Mucosa of rectum (tissue), 2 donors: ENCODE results near the gene CX3CR1.

Source experiments
- H3K27ac ChIP-seq, 2 donors: one replicate each; pipeline ENCODE4 v1.7.0; 2013; ENCODE audit warnings: inconsistent platforms in 2 of 2, low read depth in 2 of 2, low read length in 2 of 2
- H3K27me3 ChIP-seq, 2 donors: one replicate each; pipeline ENCODE4 v1.7.0; 2013; ENCODE audit warnings: low read length in 2 of 2; ENCODE audit not compliant: control insufficient read depth in 2 of 2, insufficient read depth in 2 of 2
- H3K36me3 ChIP-seq, 2 donors: one replicate each; pipeline ENCODE4 v1.7.0; 2013; ENCODE audit warnings: low read length in 2 of 2; ENCODE audit not compliant: control insufficient read depth in 2 of 2, insufficient read depth in 2 of 2
- H3K4me1 ChIP-seq, 2 donors: one replicate each; pipeline ENCODE4 v1.7.0; 2013; ENCODE audit warnings: low read length in 2 of 2, mild to moderate bottlenecking in 1 of 2; ENCODE audit not compliant: control insufficient read depth in 2 of 2, insufficient read depth in 2 of 2
- H3K4me3 ChIP-seq, 2 donors: one replicate each; pipeline ENCODE4 v1.7.0; 2013; ENCODE audit warnings: low read length in 2 of 2
- H3K9ac ChIP-seq, 2 donors: one replicate each; pipeline ENCODE4 v1.7.0; 2013; ENCODE audit warnings: low read length in 2 of 2, low read depth in 1 of 2, mild to moderate bottlenecking in 1 of 2
- H3K9me3 ChIP-seq, 2 donors: one replicate each; pipeline ENCODE4 v1.7.0; 2013; ENCODE audit warnings: low read length in 2 of 2; ENCODE audit not compliant: control insufficient read depth in 2 of 2
- donor health status: healthy.
- donor health status: Normal muscosa, but diverticular disease.

Gene CX3CR1

DNA sequence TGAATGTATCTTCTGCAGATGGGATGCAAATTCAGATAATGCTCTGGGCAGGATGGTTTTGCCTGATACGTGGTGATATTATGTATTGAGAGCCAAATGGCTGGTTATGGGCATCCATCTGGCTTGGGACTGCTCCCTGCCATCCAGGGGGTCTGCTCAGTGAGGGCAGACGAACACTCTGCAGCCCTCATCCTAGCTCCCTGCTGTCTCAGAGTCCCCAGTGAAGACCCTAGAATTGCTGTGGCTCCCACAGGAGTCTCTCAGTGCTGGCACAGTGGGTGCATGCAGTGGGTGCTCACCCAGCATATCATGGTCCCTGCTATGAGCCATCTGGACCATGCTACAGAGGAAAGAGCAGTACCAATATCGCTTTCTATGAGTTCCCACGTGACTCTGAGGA, 10.3 kb downstream of the CX3CR1 start:
- no peaks in the 10 kb centered on the region for H3K4me1 ChIP-seq
- H3K27ac ChIP-seq = no peak overlapping the region
- H3K9ac ChIP-seq = no peak overlapping the region
- H3K4me3 ChIP-seq = no peak overlapping the region
- no peaks in the 10 kb centered on the region for H3K36me3 ChIP-seq
- no peaks in the 10 kb centered on the region for H3K27me3 ChIP-seq
- H3K9me3 ChIP-seq = no peaks in the 10 kb centered on the region

GRCh38 chr3:39268549-39268900, 11.3 kb downstream of the CX3CR1 start:
- H3K4me1 ChIP-seq = no peaks in the 10 kb centered on the region
- H3K27ac ChIP-seq = no peak overlapping the region
- no peak overlapping the region for H3K4me3 ChIP-seq
- H3K9me3 ChIP-seq = no peaks in the 10 kb centered on the region
- no peaks in the 10 kb centered on the region for H3K36me3 ChIP-seq
- no peak overlapping the region for H3K9ac ChIP-seq
- no peaks in the 10 kb centered on the region for H3K27me3 ChIP-seq

DNA sequence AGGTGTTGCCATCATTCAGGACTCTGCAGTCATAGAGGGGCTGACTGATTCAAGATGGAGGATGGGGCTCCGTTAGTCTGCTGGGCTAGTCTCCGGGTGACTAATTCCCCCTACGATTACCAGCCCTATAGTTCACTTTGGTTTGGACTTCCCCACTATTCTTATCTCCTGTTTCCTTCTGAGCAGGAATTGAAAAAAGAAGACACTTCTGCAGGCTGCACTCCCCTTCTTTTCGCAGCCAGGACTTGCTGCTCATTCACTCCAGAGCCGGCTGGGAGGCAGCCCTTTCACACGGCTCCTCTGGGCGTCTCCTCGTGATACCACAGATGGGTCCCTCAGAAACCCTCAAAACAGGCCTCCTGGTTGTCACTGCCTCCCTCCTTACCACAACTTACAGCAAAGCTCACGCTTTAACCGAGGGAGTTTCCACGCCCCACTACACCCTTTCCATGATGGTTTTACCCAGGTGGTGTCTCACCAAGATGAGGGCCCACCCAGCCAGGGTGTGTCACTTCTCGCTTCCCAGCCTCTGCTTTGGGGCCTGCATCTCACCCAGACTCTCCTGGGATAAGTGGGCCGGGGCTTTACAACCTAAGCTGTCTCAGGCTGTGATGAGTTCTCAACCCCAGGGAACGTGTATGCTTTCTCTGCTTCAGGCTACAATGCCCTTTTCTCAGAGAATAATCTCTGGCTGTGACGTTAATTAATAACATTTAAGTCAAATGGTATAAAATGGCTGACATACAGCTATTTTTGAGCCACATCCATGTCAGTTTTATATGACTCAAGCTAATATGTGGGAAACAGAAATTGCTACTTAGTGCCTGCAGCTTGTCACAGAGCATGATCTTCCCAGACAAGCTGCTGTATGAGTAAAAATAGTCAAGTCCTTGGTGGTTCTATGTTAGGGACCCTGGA, 11.9 kb downstream of the CX3CR1 start:
- no peaks in the 10 kb centered on the region for H3K9me3 ChIP-seq
- no peaks in the 10 kb centered on the region for H3K4me1 ChIP-seq
- H3K27ac ChIP-seq = no peak overlapping the region
- no peaks in the 10 kb centered on the region for H3K27me3 ChIP-seq
- H3K9ac ChIP-seq = no peak overlapping the region
- no peaks in the 10 kb centered on the region for H3K36me3 ChIP-seq
- no peak overlapping the region for H3K4me3 ChIP-seq

DNA sequence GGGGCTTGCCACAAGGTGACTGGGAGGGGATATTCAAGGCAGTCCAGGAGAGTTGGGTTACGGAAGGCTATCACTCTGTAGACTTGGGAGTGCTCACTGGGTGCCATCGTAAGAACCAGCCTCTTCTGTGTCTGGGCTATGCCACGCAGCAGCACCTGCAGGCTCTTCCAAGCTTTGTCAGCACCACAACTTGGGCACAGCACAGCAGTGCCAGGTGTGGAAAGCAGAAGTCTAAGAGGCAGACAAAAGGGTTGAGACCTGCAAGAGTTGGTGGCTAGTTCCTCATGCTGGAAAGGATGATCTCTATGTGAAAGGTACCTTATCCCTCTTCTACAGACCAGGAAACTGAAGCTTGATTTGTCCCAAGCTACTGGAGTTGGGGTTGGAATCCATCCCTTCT, 15.8 kb downstream of the CX3CR1 start:
- Histone ChIP-seq H3K9me3 (no peaks in the 10 kb centered on the region), H3K27ac (no peak overlapping the region), H3K4me3 (no peak overlapping the region)

DNA sequence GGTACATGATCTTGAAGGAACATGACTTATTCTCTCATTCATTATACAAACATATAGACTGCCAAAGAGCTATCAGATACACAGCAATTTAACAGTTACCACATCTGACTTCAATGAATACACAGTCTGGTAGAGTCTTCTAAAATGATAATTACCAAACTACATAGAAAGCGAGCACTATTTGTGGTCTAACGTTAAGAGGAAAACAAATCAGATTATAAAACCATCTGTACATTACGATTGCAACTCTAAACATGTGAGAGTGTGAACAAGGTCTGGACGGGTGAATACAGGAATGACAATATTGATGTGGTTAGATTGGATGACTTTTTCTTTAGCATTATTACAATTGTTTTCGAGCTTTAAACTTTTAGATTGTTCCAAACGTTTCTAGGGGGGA, 16.3 kb downstream of the CX3CR1 start:
- no peaks in the 10 kb centered on the region for H3K4me1 ChIP-seq

More for the DNA sequence above, 15.8 kb downstream of the CX3CR1 start:
- Histone ChIP-seq H3K4me1 (no peaks in the 10 kb centered on the region), H3K9ac (no peak overlapping the region), H3K27me3 (peaks cover 3 to 6% of the 10 kb centered on the region in 2 donors), H3K36me3 (no peaks in the 10 kb centered on the region)

DNA sequence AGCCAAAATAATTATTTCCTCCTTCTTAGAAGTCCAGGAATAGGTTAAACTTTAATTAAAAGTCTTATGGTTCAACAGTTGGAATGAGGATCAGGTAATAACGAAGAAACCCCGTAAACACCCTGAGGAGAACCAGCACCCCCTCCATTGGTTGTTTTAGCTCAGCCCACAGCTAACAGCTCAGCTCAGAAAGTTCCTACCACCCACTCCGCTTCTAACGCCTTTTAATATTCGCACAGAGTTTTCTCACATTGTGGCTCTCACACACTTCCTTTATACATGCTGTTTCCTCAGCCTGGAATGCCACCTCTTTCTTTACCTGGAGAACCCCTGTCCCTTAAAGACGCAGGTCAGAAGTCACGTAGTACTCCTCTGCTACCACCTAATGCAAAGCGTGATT, 17.0 kb downstream of the CX3CR1 start:
- Histone ChIP-seq H3K27ac (no peak overlapping the region), H3K36me3 (no peaks in the 10 kb centered on the region), H3K9ac (no peak overlapping the region), H3K27me3 (peaks cover 3 to 6% of the 10 kb centered on the region in 2 donors), H3K4me3 (no peak overlapping the region), H3K9me3 (no peaks in the 10 kb centered on the region), H3K4me1 (no peaks in the 10 kb centered on the region)

More for the DNA sequence above, 16.3 kb downstream of the CX3CR1 start:
- H3K9me3 ChIP-seq = no peaks in the 10 kb centered on the region
- H3K36me3 ChIP-seq = no peaks in the 10 kb centered on the region
- H3K27me3 ChIP-seq = peaks cover 3 to 6% of the 10 kb centered on the region in 2 donors
- no peak overlapping the region for H3K27ac ChIP-seq
- no peak overlapping the region for H3K9ac ChIP-seq
- no peak overlapping the region for H3K4me3 ChIP-seq

- Histone ChIP-seq H3K4me3 (no peak overlapping the region), H3K4me1 (no peaks in the 10 kb centered on the region), H3K27ac (no peak overlapping the region), H3K36me3 (no peaks in the 10 kb centered on the region), H3K9me3 (no peaks in the 10 kb centered on the region), H3K9ac (no peak overlapping the region), H3K27me3 (peaks cover 3 to 6% of the 10 kb centered on the region in 2 donors)
Observed at GRCh38 chr3:39261726-39262125, 18.1 kb downstream of the CX3CR1 start.

DNA sequence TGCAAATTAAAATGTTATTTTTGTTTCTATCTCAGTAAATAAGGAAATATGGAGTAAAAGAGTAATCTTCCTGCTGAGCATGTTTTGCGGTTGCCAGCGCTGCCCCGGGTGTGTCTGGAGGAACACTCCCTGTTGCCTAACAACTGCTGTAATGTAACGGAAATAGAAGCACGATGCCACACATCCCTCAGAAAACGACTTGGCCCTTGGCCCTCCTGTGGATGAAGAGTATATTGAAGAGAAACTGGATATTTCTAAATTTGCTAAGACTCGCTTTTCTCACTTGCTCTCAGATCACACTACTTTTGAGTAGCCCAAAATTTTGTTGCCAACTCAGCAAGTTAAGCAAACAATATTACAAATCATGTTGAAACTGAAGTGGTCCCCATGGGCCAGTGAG, 18.9 kb downstream of the CX3CR1 start:
- Histone ChIP-seq H3K36me3 (no peaks in the 10 kb centered on the region), H3K9me3 (no peaks in the 10 kb centered on the region), H3K4me1 (no peaks in the 10 kb centered on the region), H3K9ac (no peak overlapping the region), H3K4me3 (no peak overlapping the region), H3K27me3 (peaks cover 3 to 6% of the 10 kb centered on the region in 2 donors), H3K27ac (no peak overlapping the region)

GRCh38 chr3:39260318-39260717, 19.5 kb downstream of the CX3CR1 start:
- Histone ChIP-seq H3K27me3 (peaks cover 3 to 6% of the 10 kb centered on the region in 2 donors), H3K4me3 (no peak overlapping the region), H3K9ac (no peak overlapping the region), H3K27ac (no peak overlapping the region), H3K36me3 (no peaks in the 10 kb centered on the region), H3K9me3 (no peaks in the 10 kb centered on the region), H3K4me1 (no peaks in the 10 kb centered on the region)

GRCh38 chr3:39255503-39256325, 24.1 kb downstream of the CX3CR1 start:
- H3K27ac ChIP-seq = no peak overlapping the region
- H3K9me3 ChIP-seq = no peaks in the 10 kb centered on the region
- H3K4me1 ChIP-seq = no peaks in the 10 kb centered on the region
- peaks cover 0 to 3% of the 10 kb centered on the region in 2 donors for H3K27me3 ChIP-seq
- H3K4me3 ChIP-seq = no peak overlapping the region
- no peak overlapping the region for H3K9ac ChIP-seq
- no peaks in the 10 kb centered on the region for H3K36me3 ChIP-seq
